Measurements from ENCODE around the gene NHLRC4. TPM values are rescaled to one million over a fixed set of nuclear protein-coding genes. Genes with fewer than 3 reads are reported as not detected.

NHLRC4 gene
- total and polyA plus RNA-seq, 2 donors (not counting 1 experiment from before 2014, with no cell fraction given) = 0.66 to 3.3 TPM

GRCh38 chr16:606656-607307, 40.0 kb downstream of the NHLRC4 start:
- H2AFZ ChIP-seq (ENCODE audit: low read length) = no peak overlapping the region
- TF ChIP-seq CTCF (conservative IDR thresholded peaks at IDR 0.05 in 1 of 2, IDR thresholded peaks at IDR 0.05 in 1 of 2; ENCODE audit: low read depth in 1 of 2, low read length in 2 of 2) (no peak), EZH2 (IDR thresholded peaks at IDR 0.05; ENCODE audit: low read length, missing control alignments) (no peak)
- no peak overlapping the region for H3K27ac ChIP-seq (ENCODE audit: insufficient read depth, low read length)
- no peak for DNase-seq (ENCODE audit: low read depth in 2 of 2)
- no peaks in the 10 kb centered on the region for H3K4me1 ChIP-seq (ENCODE audit: control insufficient read depth, extremely low read depth, insufficient read depth, low read length)
- no peak overlapping the region for H3K4me3 ChIP-seq (replicated peaks in 1 of 4; ENCODE audit: control extremely low read depth in 1 of 4, insufficient read depth in 1 of 4, low read depth in 3 of 4, low read length in 4 of 4)
- H3K36me3 ChIP-seq (ENCODE audit: control insufficient read depth, insufficient read depth, low read length) = no peaks in the 10 kb centered on the region
- H3K79me2 ChIP-seq (ENCODE audit: control insufficient read depth, insufficient read depth, low read length) = no peaks in the 10 kb centered on the region
- no peak overlapping the region for H3K4me2 ChIP-seq (ENCODE audit: extremely low read depth, insufficient read depth, low read length)
- H3K9ac ChIP-seq (ENCODE audit: insufficient read depth, low read length) = no peak overlapping the region
- H3K9me3 ChIP-seq (ENCODE audit: control insufficient read depth, insufficient read depth, low read depth, low read length) = no peaks in the 10 kb centered on the region
- H3K27me3 ChIP-seq (ENCODE audit: control insufficient read depth, insufficient read depth, low read length) = no peaks in the 10 kb centered on the region
- H4K20me1 ChIP-seq (ENCODE audit: control insufficient read depth, extremely low read depth, insufficient read depth, low read length) = no peaks in the 10 kb centered on the region

- Histone ChIP-seq H3K9ac (ENCODE audit: insufficient read depth, low read length) (no peak overlapping the region), H2AFZ (ENCODE audit: low read length) (no peak overlapping the region), H3K4me1 (ENCODE audit: control insufficient read depth, extremely low read depth, insufficient read depth, low read length) (no peaks in the 10 kb centered on the region), H3K4me3 (replicated peaks in 1 of 4; ENCODE audit: control extremely low read depth in 1 of 4, insufficient read depth in 1 of 4, low read depth in 3 of 4, low read length in 4 of 4) (no peak overlapping the region), H3K4me2 (ENCODE audit: extremely low read depth, insufficient read depth, low read length) (no peak overlapping the region), H3K36me3 (ENCODE audit: control insufficient read depth, insufficient read depth, low read length) (no peaks in the 10 kb centered on the region), H3K27ac (ENCODE audit: insufficient read depth, low read length) (no peak overlapping the region), H3K27me3 (ENCODE audit: control insufficient read depth, insufficient read depth, low read length) (no peaks in the 10 kb centered on the region), H3K79me2 (ENCODE audit: control insufficient read depth, insufficient read depth, low read length) (no peaks in the 10 kb centered on the region), H4K20me1 (ENCODE audit: control insufficient read depth, extremely low read depth, insufficient read depth, low read length) (no peaks in the 10 kb centered on the region), H3K9me3 (ENCODE audit: control insufficient read depth, insufficient read depth, low read depth, low read length) (no peaks in the 10 kb centered on the region)
- no peak for DNase-seq (ENCODE audit: low read depth in 2 of 2)
- TF ChIP-seq CTCF (conservative IDR thresholded peaks at IDR 0.05 in 1 of 2, IDR thresholded peaks at IDR 0.05 in 1 of 2; ENCODE audit: low read depth in 1 of 2, low read length in 2 of 2) (no peak), EZH2 (IDR thresholded peaks at IDR 0.05; ENCODE audit: low read length, missing control alignments) (no peak)
Observed at GRCh38 chr16:608019-608418, 41.2 kb downstream of the NHLRC4 start.

- no peaks in the 10 kb centered on the region for H3K79me2 ChIP-seq (ENCODE audit: control insufficient read depth, insufficient read depth, low read length)
- H3K9ac ChIP-seq (ENCODE audit: insufficient read depth, low read length) = no peak overlapping the region
- no peak overlapping the region for H2AFZ ChIP-seq (ENCODE audit: low read length)
- TF ChIP-seq CTCF (conservative IDR thresholded peaks at IDR 0.05 in 1 of 2, IDR thresholded peaks at IDR 0.05 in 1 of 2; ENCODE audit: low read depth in 1 of 2, low read length in 2 of 2) (no peak), EZH2 (IDR thresholded peaks at IDR 0.05; ENCODE audit: low read length, missing control alignments) (no peak)
- H3K4me1 ChIP-seq (ENCODE audit: control insufficient read depth, extremely low read depth, insufficient read depth, low read length) = no peaks in the 10 kb centered on the region
- no peaks in the 10 kb centered on the region for H3K9me3 ChIP-seq (ENCODE audit: control insufficient read depth, insufficient read depth, low read depth, low read length)
- no peak overlapping the region for H3K4me2 ChIP-seq (ENCODE audit: extremely low read depth, insufficient read depth, low read length)
- DNase-seq (ENCODE audit: low read depth in 2 of 2) = no peak
- H3K27me3 ChIP-seq (ENCODE audit: control insufficient read depth, insufficient read depth, low read length) = no peaks in the 10 kb centered on the region
- no peak overlapping the region for H3K4me3 ChIP-seq (replicated peaks in 1 of 4; ENCODE audit: control extremely low read depth in 1 of 4, insufficient read depth in 1 of 4, low read depth in 3 of 4, low read length in 4 of 4)
- no peaks in the 10 kb centered on the region for H4K20me1 ChIP-seq (ENCODE audit: control insufficient read depth, extremely low read depth, insufficient read depth, low read length)
- H3K36me3 ChIP-seq (ENCODE audit: control insufficient read depth, insufficient read depth, low read length) = no peaks in the 10 kb centered on the region
- H3K27ac ChIP-seq (ENCODE audit: insufficient read depth, low read length) = no peak overlapping the region
Observed at GRCh38 chr16:609316-609715, 42.5 kb downstream of the NHLRC4 start.
